CD4-positive, alpha-beta T cell treated with Interleukin-2 at 100 ng/mL for 4 hours (primary cell): ENCODE measurements around the gene EEPD1.

Experiments
- DNase-seq: peaks from one replicate; pipeline ENCODE4 v3.0.0-alpha.2; 2020; ENCODE audit warnings: low spot score

Gene EEPD1

GRCh38 chr7:36157527-36158320, 4.7 kb downstream of the EEPD1 start:
- DNase-seq = no peak

- DNase-seq = no peak
Measured at GRCh38 chr7:36158321-36158605, 5.2 kb downstream of the EEPD1 start.

- no peak for DNase-seq
Measured at GRCh38 chr7:36159618-36160017, 6.6 kb downstream of the EEPD1 start.

DNA sequence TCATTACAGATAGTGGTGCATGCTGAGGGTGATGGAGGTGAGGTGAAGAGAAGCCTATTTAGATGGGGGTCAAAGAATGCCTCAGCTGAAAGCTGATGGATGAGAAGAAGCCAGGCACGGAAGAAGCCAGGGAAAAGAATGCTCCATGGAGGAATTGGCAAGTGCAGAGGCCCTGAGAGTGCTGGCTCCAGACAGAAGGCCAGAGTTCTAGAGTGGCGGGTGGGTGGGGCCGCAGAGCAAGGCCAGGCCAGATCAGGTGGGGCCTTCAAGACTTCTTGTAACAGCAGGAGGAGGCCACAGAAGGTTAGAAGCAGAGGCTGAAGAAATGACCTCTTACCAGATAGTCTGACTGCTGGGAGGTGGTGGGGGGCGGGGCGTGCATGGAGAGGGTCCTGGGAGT, 7.3 kb downstream of the EEPD1 start:
- DNase-seq = no peak

DNA sequence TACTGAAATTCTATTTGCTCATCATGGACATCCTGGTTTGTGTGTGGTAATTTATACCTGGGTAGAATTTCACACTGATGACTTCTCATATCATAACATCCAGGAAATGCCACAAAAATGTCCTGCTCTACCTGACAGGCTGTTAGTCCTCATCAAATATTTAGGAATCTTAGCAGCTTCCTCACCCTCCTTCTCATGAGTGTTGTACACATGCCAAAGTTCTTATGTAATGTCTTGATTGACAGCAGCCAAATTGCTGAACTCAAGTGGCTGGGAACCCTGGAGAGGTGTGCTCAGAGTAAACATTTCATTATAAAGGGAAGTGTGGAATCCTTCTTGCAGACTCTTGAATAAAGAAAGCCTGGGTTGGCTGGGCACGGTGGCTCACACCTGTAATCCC, 8.9 kb downstream of the EEPD1 start:
- no peak for DNase-seq

- DNase-seq = no peak
Measured at GRCh38 chr7:36165059-36165458, 12.0 kb downstream of the EEPD1 start.

DNA sequence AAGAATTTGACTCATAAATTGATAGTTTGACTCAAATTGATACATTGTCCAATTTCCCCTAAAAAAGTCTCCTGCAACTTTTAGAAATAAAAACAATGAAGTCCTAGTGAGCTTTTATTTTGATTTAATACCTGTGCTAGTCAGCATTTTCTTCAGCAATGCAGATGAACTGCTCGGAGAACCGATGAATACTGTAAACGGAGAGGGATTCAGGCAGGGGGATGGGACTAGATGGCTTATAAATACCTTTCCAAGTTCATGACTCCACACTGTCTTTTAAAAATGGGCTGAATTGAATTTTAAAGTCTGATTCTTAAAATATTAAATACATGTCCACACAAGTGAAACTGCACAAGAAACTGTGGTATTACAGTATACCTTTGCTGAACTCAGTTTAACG, 12.7 kb downstream of the EEPD1 start:
- DNase-seq = no peak

DNA sequence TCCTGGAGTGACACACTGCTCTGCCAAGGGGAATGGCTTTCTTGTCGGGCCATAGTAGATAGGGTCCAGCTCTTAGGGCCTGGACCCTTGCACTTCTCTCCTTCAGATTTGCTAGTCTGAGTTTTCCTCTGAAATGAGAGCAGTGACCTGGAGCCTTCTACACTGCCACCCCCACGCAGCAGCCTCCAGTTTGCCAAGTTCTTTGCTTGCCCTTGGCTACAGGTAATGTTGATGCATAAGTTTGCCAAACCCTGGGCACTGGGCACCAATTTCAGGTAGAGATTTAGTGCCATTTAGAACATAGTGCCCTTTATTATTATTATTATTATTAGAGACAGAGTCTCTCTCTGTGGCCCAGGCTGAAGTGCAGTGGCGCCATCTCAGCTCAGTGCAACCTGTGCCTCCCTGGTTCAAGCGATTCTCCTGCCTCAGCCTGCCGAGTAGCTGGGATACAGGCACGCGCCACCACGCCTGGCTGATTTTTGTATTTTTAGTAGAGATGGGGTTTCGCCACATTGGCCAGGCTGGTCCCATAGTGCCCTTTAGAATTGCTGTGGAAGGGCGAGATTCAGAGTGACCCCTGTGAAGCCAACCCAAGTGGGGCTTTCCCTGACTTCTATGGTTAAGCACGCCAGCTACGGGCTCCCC, 14.5 kb downstream of the EEPD1 start:
- no peak for DNase-seq

DNA sequence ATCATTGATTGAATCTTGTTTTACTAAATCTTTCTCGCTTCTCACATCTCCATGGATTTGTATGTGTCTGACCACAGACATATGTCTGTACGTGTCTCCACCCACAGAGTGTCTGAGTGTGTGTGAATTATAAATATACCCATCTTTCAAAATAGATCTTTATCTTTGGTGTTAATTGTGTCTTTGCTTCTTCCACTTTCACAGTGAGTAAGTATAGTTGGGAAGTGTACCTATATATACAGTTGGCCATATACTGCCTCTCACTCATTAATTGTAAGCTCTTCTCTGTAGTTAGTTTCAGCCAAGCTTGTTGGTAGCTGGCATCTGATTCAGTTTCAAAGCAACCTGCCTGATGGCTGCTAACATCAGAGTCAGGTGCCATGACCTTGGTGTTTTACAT, 18.4 kb downstream of the EEPD1 start:
- no peak for DNase-seq

DNA sequence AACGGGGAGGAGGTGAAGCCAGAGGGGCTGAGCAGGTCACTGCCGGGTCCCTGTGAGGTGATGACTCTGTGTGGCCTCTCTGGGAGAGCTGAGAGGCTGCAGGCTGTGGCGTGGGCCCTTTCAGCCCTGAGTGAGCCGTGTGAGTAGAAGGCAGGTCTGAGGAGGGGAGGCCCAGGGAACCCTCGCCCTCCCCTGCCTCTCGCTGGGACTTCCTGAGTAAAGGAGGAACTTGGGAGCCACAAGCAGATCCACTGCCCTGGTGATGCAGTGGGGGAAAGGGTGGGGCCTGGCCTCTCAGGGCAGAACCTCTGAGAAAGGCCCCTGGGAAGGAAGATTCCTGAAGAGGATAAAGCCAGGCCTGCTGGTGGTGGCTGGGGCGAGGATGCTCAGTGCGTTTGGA, 22.8 kb downstream of the EEPD1 start:
- DNase-seq = no peak

DNA sequence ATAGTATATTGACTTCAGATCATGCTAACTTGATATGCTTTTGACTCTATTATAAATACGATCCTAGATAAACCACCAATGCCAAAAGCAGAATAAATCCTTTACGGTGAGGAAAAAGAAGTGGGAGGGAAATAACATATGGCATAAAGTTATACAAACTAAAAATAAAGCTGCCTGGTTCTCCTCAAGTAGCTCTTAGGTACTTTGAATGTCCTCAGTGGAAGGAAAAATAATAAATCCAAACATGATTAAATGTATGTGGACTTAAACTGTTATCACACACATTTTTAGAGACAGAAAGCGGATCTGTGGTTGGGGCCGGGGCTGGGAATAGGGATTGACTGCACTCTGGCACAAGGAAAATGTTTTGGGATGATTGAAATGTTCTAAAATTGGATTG, 23.6 kb downstream of the EEPD1 start:
- no peak for DNase-seq

DNA sequence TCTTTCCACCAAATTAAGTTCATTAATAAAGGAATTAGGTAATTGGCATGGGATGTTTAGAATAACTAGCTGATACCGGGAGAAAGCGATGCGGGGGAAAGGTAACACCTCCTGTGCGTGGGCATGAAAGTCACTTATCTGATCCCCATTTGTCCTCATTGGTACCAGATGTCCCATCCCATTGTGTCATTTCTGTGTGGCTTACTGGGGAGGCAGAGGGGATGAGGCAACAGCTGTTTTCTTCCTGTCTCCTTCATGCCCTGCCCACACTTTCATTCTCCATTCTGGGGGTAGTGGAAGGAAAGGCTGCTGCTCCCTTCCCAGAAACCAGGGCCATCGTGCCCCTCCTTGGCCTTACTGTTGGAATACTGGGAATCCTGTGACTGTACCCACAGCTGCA, 27.1 kb downstream of the EEPD1 start:
- DNase-seq = no peak

- no peak for DNase-seq
Measured at GRCh38 chr7:36181668-36182067, 28.6 kb downstream of the EEPD1 start.

DNA sequence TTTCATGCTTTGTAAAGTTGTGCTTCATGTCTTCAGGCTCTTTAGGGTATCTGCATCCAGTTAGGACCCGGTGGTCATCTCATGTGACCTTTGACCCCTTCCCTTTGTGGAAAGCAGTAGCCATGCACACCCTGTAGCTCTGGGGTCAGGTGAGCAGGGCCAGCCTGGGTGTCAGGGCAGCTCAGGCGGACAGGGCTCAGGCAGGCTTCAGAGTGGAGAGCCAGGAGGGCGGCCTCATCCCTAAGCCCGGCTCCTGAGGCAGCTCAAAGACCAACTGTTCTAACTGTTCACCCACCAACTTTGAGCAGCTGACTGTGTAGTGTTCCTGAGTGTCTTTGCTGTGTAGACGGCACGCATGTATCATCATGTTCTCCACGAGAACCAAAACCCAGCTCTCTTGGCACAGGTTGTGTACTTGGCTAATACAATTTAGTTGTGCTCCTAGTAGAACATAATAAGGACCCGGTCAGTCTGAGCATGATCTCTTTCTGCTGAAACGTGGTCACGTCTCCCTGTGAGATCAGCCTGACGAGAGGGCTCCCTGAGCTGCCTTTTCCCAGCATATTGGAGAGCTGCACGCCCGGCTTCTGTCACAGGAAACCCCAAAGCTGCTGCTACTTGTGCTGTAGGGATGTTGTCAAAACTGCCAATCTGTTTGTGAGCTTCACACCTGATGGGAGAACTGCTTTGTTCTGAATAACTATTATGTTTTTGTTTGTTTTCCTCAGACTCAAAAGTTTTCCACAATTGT, 30.0 kb downstream of the EEPD1 start:
- no peak for DNase-seq

DNA sequence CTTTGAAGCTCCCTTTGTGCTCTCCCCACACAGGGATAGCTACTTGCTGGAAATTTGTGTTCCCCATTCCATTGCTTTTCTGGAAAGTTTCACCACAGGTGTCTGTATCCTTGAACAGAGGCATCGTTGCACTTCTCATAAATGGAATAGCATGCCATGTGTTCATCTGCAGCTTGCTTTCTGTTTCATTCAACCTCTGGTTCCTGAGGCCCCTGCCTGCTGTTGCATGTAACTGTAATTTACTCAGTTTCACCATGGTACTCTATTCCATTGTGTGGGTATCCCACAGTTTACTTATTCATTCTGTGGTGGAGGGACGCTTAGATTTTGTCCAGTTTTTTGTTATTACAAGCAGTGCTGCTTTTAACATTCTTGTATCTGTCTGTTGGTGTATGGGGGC, 32.0 kb downstream of the EEPD1 start:
- no peak for DNase-seq

DNA sequence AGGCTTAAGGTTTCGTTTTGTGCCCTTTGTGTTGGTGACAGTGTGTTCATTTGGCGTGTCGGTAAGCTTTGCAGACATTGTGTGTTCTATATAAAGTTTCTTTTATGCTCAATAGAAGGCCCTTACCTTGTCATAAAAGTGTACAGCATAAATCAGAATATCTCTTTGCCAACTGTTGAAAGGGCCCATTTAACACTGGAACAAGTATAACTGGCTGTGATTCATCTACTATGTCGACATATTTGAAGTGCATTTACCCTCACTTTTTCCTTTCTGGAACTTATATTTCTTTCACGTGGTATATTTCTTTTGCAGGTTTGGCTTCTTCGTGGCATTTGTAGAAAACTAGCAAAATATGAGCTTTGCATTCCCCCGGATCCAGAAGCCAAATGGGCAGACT, 32.7 kb downstream of the EEPD1 start:
- DNase-seq = no peak

GRCh38 chr7:36186359-36187121, 33.5 kb downstream of the EEPD1 start:
- no peak for DNase-seq

DNA sequence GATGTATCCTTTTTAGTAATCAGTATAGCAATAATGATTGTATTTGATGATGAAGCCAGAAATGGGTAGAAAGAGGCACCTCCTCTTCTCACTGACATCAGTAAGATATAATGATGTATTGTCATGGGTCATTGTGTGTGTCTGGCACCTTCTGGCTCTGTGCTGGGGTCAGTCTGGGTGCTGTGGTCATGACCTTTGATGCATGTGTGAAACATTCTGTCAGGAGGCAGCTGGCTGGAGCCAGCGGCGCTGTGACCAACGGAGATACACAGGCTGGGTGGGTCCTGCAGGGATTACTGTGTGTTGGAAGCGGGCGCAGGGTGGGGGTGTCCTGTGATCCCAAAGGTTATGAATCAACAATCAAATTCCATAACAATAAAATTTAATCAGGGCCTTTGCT, 35.2 kb downstream of the EEPD1 start:
- DNase-seq = no peak

DNA sequence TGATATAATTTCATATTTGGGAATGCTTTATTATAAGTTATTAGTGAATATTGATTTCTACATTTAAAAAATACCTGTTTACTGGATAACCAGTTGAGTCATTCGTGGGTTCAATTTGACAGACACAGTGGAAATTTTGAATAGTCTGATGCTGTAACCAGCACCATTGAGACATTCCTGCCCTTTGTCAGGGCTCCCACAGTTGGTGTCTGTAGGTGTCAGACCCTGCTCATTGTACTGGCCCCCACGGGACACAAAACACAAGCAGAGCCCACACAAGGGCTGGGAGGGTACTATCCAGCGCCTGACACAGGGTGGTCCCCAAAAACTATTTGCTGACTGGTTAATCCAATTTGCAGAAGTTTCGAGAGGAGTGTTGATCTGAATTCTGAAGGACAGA, 35.9 kb downstream of the EEPD1 start:
- no peak for DNase-seq

DNA sequence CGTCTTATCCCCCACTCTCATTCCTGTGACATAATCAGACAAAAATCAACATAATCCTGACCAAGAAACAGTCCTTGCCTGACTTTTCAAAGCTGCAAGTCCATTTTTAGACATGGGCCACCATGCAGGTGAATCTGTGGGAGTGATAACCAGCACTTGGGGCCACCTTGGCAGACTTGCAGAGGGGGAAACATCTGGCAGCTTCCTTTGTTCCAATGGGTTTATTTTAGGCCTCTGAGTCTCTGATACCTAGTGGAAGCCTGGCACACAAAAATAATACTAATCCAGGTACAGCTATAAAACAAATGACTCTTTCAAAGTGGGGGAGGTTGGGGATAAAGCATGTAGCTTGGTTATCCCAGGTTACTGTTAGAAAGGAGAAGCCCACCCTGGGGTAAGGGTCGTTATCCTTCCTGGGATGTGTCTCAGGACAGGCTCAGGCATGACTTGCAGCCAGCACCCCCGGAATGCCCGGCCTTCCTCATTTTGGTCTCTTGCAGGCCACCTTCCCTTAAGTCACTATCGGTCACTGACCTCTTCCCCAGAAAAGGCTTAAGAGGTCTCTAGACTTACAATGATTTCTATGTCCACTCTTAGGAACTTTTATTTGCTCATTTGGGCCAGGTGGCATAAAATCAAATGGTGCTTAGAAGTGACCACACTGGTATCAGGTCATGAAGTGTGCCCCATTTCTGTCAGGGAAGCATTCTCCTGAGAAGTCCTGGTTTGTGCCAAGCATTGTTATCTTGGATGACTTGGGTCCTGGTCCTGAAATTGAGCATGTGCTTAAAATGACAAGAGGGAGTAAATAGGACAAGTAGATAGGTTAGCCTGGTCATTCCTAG, 37.6 kb downstream of the EEPD1 start:
- DNase-seq = no peak

GRCh38 chr7:36191292-36191920, 38.4 kb downstream of the EEPD1 start:
- DNase-seq = no peak
